ENCODE data around the gene SLC26A8.

Gene SLC26A8

GRCh38 chr6:36063318-36064060 lies 39.0 kb upstream of the SLC26A8 start:
- no peaks in the 10 kb centered on the region for H3K27me3 Mint-ChIP-seq (ENCODE audit: low read depth)
- H3K4me1 Mint-ChIP-seq (ENCODE audit: low read depth): peaks cover 26% of the 10 kb centered on the region
- H3K4me3 Mint-ChIP-seq: no peak overlapping the region
- peaks cover 32% of the 10 kb centered on the region for H3K36me3 Mint-ChIP-seq (ENCODE audit: low read depth)
- no peaks in the 10 kb centered on the region for H3K9me3 Mint-ChIP-seq
- no peak for DNase-seq (ENCODE audit: low spot score)
- H3K27ac Mint-ChIP-seq: no peak overlapping the region

GRCh38 chr6:36062247-36062646 lies 37.8 kb upstream of the SLC26A8 start:
- Mint-ChIP-seq H3K36me3 (ENCODE audit: low read depth) (peaks cover 32% of the 10 kb centered on the region), H3K4me3 (no peak overlapping the region), H3K9me3 (no peaks in the 10 kb centered on the region), H3K27ac (no peak overlapping the region), H3K27me3 (ENCODE audit: low read depth) (no peaks in the 10 kb centered on the region), H3K4me1 (ENCODE audit: low read depth) (peaks cover 20% of the 10 kb centered on the region)
- no peak for DNase-seq (ENCODE audit: low spot score)

GRCh38 chr6:36061236-36061635 lies 36.8 kb upstream of the SLC26A8 start:
- Mint-ChIP-seq H3K4me1 (ENCODE audit: low read depth) (peaks cover 19% of the 10 kb centered on the region), H3K4me3 (no peak overlapping the region), H3K36me3 (ENCODE audit: low read depth) (peaks cover 32% of the 10 kb centered on the region), H3K9me3 (no peaks in the 10 kb centered on the region), H3K27ac (no peak overlapping the region), H3K27me3 (ENCODE audit: low read depth) (no peaks in the 10 kb centered on the region)
- no peak for DNase-seq (ENCODE audit: low spot score)

- no peaks in the 10 kb centered on the region for H3K27me3 Mint-ChIP-seq (ENCODE audit: low read depth)
- H3K27ac Mint-ChIP-seq: no peak overlapping the region
- H3K4me1 Mint-ChIP-seq (ENCODE audit: low read depth): peaks cover 9% of the 10 kb centered on the region
- DNase-seq (ENCODE audit: low spot score): no peak
- H3K9me3 Mint-ChIP-seq: no peaks in the 10 kb centered on the region
- no peak overlapping the region for H3K4me3 Mint-ChIP-seq
- H3K36me3 Mint-ChIP-seq (ENCODE audit: low read depth): peaks cover 20% of the 10 kb centered on the region
These were observed 31.7 kb upstream of the SLC26A8 start for GRCh38 chr6:36056178-36056577.

DNA sequence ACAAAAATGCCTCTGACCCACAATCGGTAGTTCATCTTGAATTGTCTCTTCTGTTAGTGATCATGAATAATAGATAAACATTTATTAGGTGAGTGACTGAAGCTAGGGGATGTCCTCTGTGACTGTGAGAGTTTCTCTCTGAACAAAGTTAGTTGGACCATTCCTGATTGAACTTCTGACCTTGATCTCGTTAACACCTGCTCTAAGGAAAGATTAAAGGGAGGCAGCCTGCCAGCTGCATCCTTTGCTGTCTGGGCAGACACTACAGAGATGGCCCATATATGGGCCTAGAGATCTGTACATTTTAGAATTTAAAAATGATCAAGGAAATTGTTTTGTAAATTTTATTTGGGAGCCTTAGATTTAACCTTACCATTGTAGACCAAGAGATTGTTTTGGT lies 30.5 kb upstream of the SLC26A8 start:
- H3K36me3 Mint-ChIP-seq (ENCODE audit: low read depth): peaks cover 10% of the 10 kb centered on the region
- H3K27ac Mint-ChIP-seq: no peak overlapping the region

GRCh38 chr6:36054415-36054814 lies 30.0 kb upstream of the SLC26A8 start:
- Mint-ChIP-seq H3K4me1 (ENCODE audit: low read depth) (peaks cover 9% of the 10 kb centered on the region), H3K4me3 (no peak overlapping the region), H3K27me3 (ENCODE audit: low read depth) (no peaks in the 10 kb centered on the region), H3K9me3 (no peaks in the 10 kb centered on the region), H3K36me3 (ENCODE audit: low read depth) (peaks cover 5% of the 10 kb centered on the region), H3K27ac (no peak overlapping the region)
- no peak for DNase-seq (ENCODE audit: low spot score)

More for the DNA sequence above, 30.5 kb upstream of the SLC26A8 start:
- H3K27me3 Mint-ChIP-seq (ENCODE audit: low read depth): no peaks in the 10 kb centered on the region
- H3K9me3 Mint-ChIP-seq: no peaks in the 10 kb centered on the region
- H3K4me1 Mint-ChIP-seq (ENCODE audit: low read depth): peaks cover 9% of the 10 kb centered on the region
- H3K4me3 Mint-ChIP-seq: no peak overlapping the region
- no peak for DNase-seq (ENCODE audit: low spot score)

GRCh38 chr6:36053878-36054277 lies 29.4 kb upstream of the SLC26A8 start:
- peaks cover 9% of the 10 kb centered on the region for H3K4me1 Mint-ChIP-seq (ENCODE audit: low read depth)
- no peak overlapping the region for H3K27ac Mint-ChIP-seq
- no peaks in the 10 kb centered on the region for H3K9me3 Mint-ChIP-seq
- no peak for DNase-seq (ENCODE audit: low spot score)
- H3K27me3 Mint-ChIP-seq (ENCODE audit: low read depth): no peaks in the 10 kb centered on the region
- H3K36me3 Mint-ChIP-seq (ENCODE audit: low read depth): peaks cover 3% of the 10 kb centered on the region
- no peak overlapping the region for H3K4me3 Mint-ChIP-seq

- H3K27ac Mint-ChIP-seq: no peak overlapping the region
- H3K4me1 Mint-ChIP-seq (ENCODE audit: low read depth): peaks cover 10% of the 10 kb centered on the region
- DNase-seq (ENCODE audit: low spot score): no peak
- no peaks in the 10 kb centered on the region for H3K27me3 Mint-ChIP-seq (ENCODE audit: low read depth)
- no peaks in the 10 kb centered on the region for H3K9me3 Mint-ChIP-seq
- peaks cover 6% of the 10 kb centered on the region for H3K36me3 Mint-ChIP-seq (ENCODE audit: low read depth)
- no peak overlapping the region for H3K4me3 Mint-ChIP-seq
These were observed 27.7 kb upstream of the SLC26A8 start for GRCh38 chr6:36052097-36052496.

DNA sequence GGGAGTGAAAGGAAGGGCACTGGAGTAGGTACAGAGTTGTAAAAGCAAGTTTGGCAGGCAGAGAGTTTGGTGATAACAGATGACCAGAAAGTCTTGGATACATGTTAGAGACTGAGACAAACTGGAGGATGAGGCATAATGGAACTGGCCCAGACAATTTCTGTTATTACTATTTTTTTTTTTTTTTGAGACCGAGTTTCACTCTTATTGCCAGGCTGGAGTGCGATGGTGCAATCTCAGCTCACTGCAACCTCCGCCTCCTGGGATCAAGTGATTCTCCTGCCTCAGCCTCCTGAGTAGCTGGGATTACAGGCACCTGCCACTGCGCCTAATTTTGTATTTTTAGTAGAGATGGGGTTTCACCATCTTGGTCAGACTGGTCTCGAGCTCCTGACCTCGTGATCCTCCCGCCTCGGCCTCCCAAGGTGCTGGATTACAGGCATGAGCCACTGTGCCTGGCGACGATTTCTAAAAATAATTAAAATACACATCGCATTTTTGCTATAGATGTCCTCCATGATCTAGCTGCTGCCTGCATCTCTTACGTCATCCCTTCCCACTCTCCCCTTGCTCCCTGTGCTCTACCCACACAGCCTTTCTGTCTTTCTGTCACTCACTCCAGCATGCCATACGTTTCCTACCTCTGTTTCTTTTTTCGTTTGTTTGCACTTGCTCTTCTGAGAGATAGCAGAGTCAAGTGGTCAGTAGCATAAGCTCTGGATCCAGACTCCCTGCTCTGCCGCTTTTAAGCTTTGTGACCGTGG lies 26.7 kb upstream of the SLC26A8 start:
- no peak for DNase-seq (ENCODE audit: low spot score)
- Mint-ChIP-seq H3K27me3 (ENCODE audit: low read depth) (no peaks in the 10 kb centered on the region), H3K36me3 (ENCODE audit: low read depth) (peaks cover 9% of the 10 kb centered on the region), H3K4me3 (no peak overlapping the region), H3K4me1 (ENCODE audit: low read depth) (peaks cover 9% of the 10 kb centered on the region), H3K9me3 (no peaks in the 10 kb centered on the region), H3K27ac (no peak overlapping the region)

- Mint-ChIP-seq H3K4me1 (ENCODE audit: low read depth) (peaks cover 7% of the 10 kb centered on the region), H3K36me3 (ENCODE audit: low read depth) (peaks cover 7% of the 10 kb centered on the region), H3K27ac (no peak overlapping the region), H3K4me3 (no peak overlapping the region), H3K27me3 (ENCODE audit: low read depth) (no peaks in the 10 kb centered on the region), H3K9me3 (no peaks in the 10 kb centered on the region)
- DNase-seq (ENCODE audit: low spot score): no peak
These were observed 25.9 kb upstream of the SLC26A8 start for GRCh38 chr6:36050305-36050704.

DNA sequence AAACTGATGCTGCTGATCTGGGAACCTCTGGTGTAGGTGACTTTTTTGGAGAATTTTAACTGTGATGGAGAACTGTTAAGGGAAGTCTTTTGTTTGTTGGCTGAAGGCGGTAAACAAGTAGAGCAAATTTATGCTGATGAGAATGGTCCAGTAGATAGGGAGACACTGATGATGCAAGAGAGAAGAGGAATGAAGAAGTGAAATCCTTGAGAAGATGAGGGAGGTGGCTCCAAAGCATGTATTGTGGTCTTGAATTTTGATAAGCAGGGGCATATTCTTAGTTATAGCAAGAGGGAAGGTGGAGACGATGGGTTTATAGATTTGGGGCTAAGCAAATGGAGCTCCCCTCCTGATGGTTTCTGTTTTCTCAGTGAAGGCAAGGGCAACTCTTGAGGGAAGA lies 25.1 kb upstream of the SLC26A8 start:
- Mint-ChIP-seq H3K36me3 (ENCODE audit: low read depth) (peaks cover 7% of the 10 kb centered on the region), H3K9me3 (no peaks in the 10 kb centered on the region), H3K4me1 (ENCODE audit: low read depth) (peaks cover 7% of the 10 kb centered on the region), H3K27ac (no peak overlapping the region), H3K4me3 (no peak overlapping the region), H3K27me3 (ENCODE audit: low read depth) (no peaks in the 10 kb centered on the region)
- no peak for DNase-seq (ENCODE audit: low spot score)

- Mint-ChIP-seq H3K9me3 (no peaks in the 10 kb centered on the region), H3K27ac (no peak overlapping the region)
These were observed 18.3 kb upstream of the SLC26A8 start for GRCh38 chr6:36042618-36043260.

DNA sequence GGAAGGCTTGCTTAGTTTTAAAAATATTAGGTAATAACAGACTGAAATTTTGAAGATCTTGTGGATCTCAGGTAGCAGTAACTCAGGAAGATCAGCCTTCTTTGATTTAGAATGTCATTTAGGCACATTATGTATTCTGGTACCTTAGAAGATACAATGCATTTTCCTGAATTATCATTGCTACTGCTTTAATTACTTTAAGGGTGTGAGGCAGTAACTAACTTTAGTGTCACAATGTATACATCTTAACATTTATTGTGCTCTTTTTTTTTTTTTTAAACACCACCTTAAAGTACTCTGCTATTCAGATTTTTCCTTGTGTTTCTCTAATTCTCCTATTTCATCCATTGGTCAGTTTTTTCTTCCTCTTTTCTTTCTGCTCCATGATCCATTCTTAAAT lies 16.5 kb upstream of the SLC26A8 start:
- Mint-ChIP-seq H3K4me1 (ENCODE audit: low read depth) (peaks cover 24% of the 10 kb centered on the region), H3K27ac (no peak overlapping the region), H3K27me3 (ENCODE audit: low read depth) (no peaks in the 10 kb centered on the region), H3K4me3 (no peak overlapping the region), H3K36me3 (ENCODE audit: low read depth) (peaks cover 12% of the 10 kb centered on the region), H3K9me3 (no peaks in the 10 kb centered on the region)
- DNase-seq (ENCODE audit: low spot score): no peak

More at GRCh38 chr6:36042618-36043260, 18.3 kb upstream of the SLC26A8 start:
- Mint-ChIP-seq H3K36me3 (ENCODE audit: low read depth) (peaks cover 15% of the 10 kb centered on the region), H3K27me3 (ENCODE audit: low read depth) (no peaks in the 10 kb centered on the region), H3K4me1 (ENCODE audit: low read depth) (peaks cover 27% of the 10 kb centered on the region), H3K4me3 (no peak overlapping the region)
- no peak for DNase-seq (ENCODE audit: low spot score)

GRCh38 chr6:36039112-36039511 lies 14.7 kb upstream of the SLC26A8 start:
- H3K27me3 Mint-ChIP-seq (ENCODE audit: low read depth): no peaks in the 10 kb centered on the region
- H3K9me3 Mint-ChIP-seq: no peaks in the 10 kb centered on the region
- H3K36me3 Mint-ChIP-seq (ENCODE audit: low read depth): peaks cover 12% of the 10 kb centered on the region
- DNase-seq (ENCODE audit: low spot score): no peak
- no peak overlapping the region for H3K4me3 Mint-ChIP-seq
- H3K27ac Mint-ChIP-seq: no peak overlapping the region
- H3K4me1 Mint-ChIP-seq (ENCODE audit: low read depth): peaks cover 28% of the 10 kb centered on the region

All from T-helper 2 cell treated with Interferon-gamma antibody and Interleukin-4, amounts not matched to agents 5 μg/mL and 100 μg/mL, for 36 hours (primary cell).